ENCODE data around the gene LIPF. TPM values are rescaled to one million over a fixed set of nuclear protein-coding genes. Genes with fewer than 3 reads are reported as not detected.
"Not testable (repeated sequence)": the region's sequence is repeated elsewhere in the genome, so short reads cannot be mapped to it uniquely, and the experiment has no call there.

Gene LIPF
- total and polyA plus RNA-seq, 5 donors, result 0.57 TPM; not detected in 4

DNA sequence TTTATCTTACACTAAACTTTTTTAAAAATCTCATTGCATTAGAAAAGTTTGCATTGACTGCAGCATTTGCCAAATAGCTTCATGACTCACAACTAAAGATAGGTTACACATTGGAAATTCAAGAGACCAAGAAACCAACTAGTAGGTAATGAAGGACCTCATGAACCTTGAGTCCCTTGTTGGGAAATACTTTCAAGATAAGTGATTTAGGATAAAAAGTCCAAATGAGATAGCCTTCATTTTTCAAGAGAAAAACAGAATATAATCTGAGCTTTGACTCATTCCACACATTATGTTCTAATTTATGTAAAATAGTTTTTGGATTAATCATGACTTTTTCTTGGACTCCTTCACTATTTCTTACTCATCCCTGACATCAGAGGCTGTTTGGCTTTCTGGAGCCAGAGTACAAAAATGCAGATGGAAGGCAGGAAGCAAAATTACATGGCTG, 13.1 kb upstream of the LIPF start:
- intact Hi-C loops (cut with DNase I), result no loop called here
- H3K4me3 ChIP-seq (ENCODE audit: low read length), result no peak overlapping the region
- H3K27ac ChIP-seq (ENCODE audit: low read length), result no peak overlapping the region
- H3K9me3 ChIP-seq (ENCODE audit: control insufficient read depth, low read length), result no peaks in the 10 kb centered on the region
- no peaks in the 10 kb centered on the region for H3K4me1 ChIP-seq (ENCODE audit: control insufficient read depth, insufficient read depth, low read length)
- H3K27me3 ChIP-seq (ENCODE audit: control insufficient read depth, insufficient read depth), result no peaks in the 10 kb centered on the region
- ATAC-seq (no peak), DNase-seq (no peak)

- no peak for DNase-seq
- no peak for ATAC-seq
- Histone ChIP-seq H3K4me3 (ENCODE audit: low read length) (no peak overlapping the region), H3K9me3 (ENCODE audit: control insufficient read depth, low read length) (no peaks in the 10 kb centered on the region), H3K4me1 (ENCODE audit: control insufficient read depth, insufficient read depth, low read length) (no peaks in the 10 kb centered on the region), H3K27ac (ENCODE audit: low read length) (no peak overlapping the region), H3K27me3 (ENCODE audit: control insufficient read depth, insufficient read depth) (no peaks in the 10 kb centered on the region)
- 94% methylated on average over 2 of the region's 2 CpGs for WGBS
- intact Hi-C loops (cut with DNase I), result no loop called here
Observed at GRCh38 chr10:88652616-88653015, 11.6 kb upstream of the LIPF start.

GRCh38 chr10:88657901-88658300, 6.3 kb upstream of the LIPF start:
- intact Hi-C loops (cut with DNase I), result no loop called here
- ATAC-seq, result no peak
- Histone ChIP-seq H3K9me3 (ENCODE audit: control insufficient read depth, low read length) (no peaks in the 10 kb centered on the region), H3K27me3 (ENCODE audit: control insufficient read depth, insufficient read depth) (no peaks in the 10 kb centered on the region), H3K4me1 (ENCODE audit: control insufficient read depth, insufficient read depth, low read length) (no peaks in the 10 kb centered on the region), H3K27ac (ENCODE audit: low read length) (no peak overlapping the region), H3K4me3 (ENCODE audit: low read length) (no peak overlapping the region)
- no peak for DNase-seq
- WGBS, result 81% methylated on average over 1 of the region's 1 CpG

GRCh38 chr10:88659725-88660597, 4.3 kb upstream of the LIPF start:
- Histone ChIP-seq H3K9me3 (ENCODE audit: control insufficient read depth, low read length) (no peaks in the 10 kb centered on the region), H3K27ac (ENCODE audit: low read length) (no peak overlapping the region), H3K4me1 (ENCODE audit: control insufficient read depth, insufficient read depth, low read length) (no peaks in the 10 kb centered on the region), H3K27me3 (ENCODE audit: control insufficient read depth, insufficient read depth) (no peaks in the 10 kb centered on the region), H3K4me3 (ENCODE audit: low read length) (no peak overlapping the region)
- DNase-seq (no peak), ATAC-seq (no peak)
- intact Hi-C loops (cut with DNase I), result no loop called here
- WGBS, result 56% methylated on average over 3 of the region's 3 CpGs

DNA sequence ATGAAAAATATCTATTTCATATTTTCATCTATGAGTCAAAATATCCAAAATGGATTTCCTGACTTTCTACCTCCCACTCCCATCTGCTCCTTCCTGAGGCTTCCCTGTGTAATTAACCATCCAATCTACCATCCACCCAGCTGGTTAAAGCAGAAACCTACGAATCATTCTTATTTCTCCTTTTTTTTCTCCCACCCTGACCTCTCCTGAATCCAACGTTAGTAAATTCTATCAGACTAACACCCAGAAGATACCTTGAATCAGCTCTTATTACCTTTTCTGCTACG, 3.7 kb upstream of the LIPF start:
- Histone ChIP-seq H3K27ac (ENCODE audit: low read length) (no peak overlapping the region), H3K4me3 (ENCODE audit: low read length) (no peak overlapping the region), H3K4me1 (ENCODE audit: control insufficient read depth, insufficient read depth, low read length) (no peaks in the 10 kb centered on the region), H3K9me3 (ENCODE audit: control insufficient read depth, low read length) (no peaks in the 10 kb centered on the region), H3K27me3 (ENCODE audit: control insufficient read depth, insufficient read depth) (no peaks in the 10 kb centered on the region)
- no peak for ATAC-seq
- intact Hi-C loops (cut with DNase I), result no loop called here
- DNase-seq, result no peak
- 47% methylated on average over 3 of the region's 3 CpGs for WGBS

DNA sequence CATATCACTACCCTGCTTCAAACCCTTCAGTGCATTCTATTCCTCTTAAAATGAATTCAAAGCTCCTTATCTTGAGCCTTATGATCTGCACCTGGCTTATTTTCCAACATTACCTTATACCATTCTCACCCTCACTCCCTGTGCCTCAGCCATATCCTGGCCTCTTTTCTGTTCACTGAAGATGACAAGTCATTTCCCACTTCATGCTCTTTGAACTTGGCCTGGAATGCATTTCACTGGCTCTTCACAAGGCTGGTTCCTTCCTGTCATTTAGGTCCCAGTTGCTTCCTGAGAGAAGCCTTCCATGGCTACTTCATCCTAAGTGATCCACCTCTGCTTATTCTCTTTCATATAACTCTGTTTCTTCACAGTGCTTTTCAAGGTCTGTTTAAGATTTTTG, 3.2 kb upstream of the LIPF start:
- Histone ChIP-seq H3K27ac (ENCODE audit: low read length) (no peak overlapping the region), H3K9me3 (ENCODE audit: control insufficient read depth, low read length) (no peaks in the 10 kb centered on the region), H3K4me3 (ENCODE audit: low read length) (no peak overlapping the region), H3K27me3 (ENCODE audit: control insufficient read depth, insufficient read depth) (no peaks in the 10 kb centered on the region), H3K4me1 (ENCODE audit: control insufficient read depth, insufficient read depth, low read length) (no peaks in the 10 kb centered on the region)
- DNase-seq, result no peak
- ATAC-seq, result no peak
- intact Hi-C loops (cut with DNase I), result no loop called here

DNA sequence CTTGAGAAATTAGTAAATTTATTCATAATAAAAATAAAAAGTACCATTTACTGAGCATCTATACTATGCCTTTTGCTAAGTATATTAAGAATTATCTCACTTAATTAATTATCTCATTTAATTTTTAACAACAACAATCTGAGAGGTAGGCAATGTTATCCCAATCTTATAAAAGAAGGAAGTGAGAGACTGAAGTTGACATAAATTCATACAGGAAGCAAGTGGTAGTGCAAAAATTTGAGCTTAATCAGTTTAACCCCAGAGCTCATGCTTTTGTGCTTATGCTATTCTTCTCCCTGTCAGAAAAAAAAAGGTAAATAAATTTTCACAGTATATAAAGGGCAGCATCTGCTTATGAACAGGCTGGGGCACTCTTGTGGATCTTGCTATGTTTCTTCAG, 2.7 kb upstream of the LIPF start:
- ATAC-seq, result no peak
- H3K9me3 ChIP-seq (ENCODE audit: control insufficient read depth, low read length), result no peaks in the 10 kb centered on the region
- no peak for DNase-seq
- no peaks in the 10 kb centered on the region for H3K4me1 ChIP-seq (ENCODE audit: control insufficient read depth, insufficient read depth, low read length)
- intact Hi-C loops (cut with DNase I), result no loop called here
- no peak overlapping the region for H3K27ac ChIP-seq (ENCODE audit: low read length)
- no peak overlapping the region for H3K4me3 ChIP-seq (ENCODE audit: low read length)
- H3K27me3 ChIP-seq (ENCODE audit: control insufficient read depth, insufficient read depth), result no peaks in the 10 kb centered on the region

DNA sequence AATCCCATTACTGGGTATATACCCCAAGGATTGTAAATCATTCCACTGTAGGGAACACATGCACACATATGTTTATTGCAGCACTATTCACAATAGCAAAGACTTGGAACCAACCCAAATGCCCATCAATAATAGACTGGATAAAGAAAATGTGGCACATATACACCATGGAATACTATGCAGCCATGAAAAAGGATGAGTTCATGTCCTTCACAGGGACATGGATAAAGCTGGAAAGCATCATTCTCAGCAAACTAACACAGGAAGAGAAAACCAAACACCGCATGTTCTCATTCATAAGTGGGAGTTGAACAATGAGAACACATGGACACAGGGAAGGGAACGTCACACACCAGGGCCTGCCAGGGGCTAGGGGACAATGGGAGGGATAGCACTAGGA, 1.1 kb upstream of the LIPF start:
- H3K9me3 ChIP-seq (ENCODE audit: control insufficient read depth, low read length); H3K4me1 ChIP-seq (ENCODE audit: control insufficient read depth, insufficient read depth, low read length); H3K27ac ChIP-seq (ENCODE audit: low read length); H3K4me3 ChIP-seq (ENCODE audit: low read length); intact Hi-C loops (cut with DNase I); DNase-seq; ATAC-seq; H3K27me3 ChIP-seq (ENCODE audit: control insufficient read depth, insufficient read depth): not testable (repeated sequence)
- 90% methylated on average over 2 of the region's 2 CpGs for WGBS

GRCh38 chr10:88668465-88668864, 4.2 kb downstream of the LIPF start:
- Histone ChIP-seq H3K27me3 (ENCODE audit: control insufficient read depth, insufficient read depth) (no peaks in the 10 kb centered on the region), H3K4me1 (ENCODE audit: control insufficient read depth, insufficient read depth, low read length) (no peaks in the 10 kb centered on the region), H3K4me3 (ENCODE audit: low read length) (no peak overlapping the region), H3K27ac (ENCODE audit: low read length) (no peak overlapping the region), H3K9me3 (ENCODE audit: control insufficient read depth, low read length) (no peaks in the 10 kb centered on the region)
- ATAC-seq (no peak), DNase-seq (no peak)
- intact Hi-C loops (cut with DNase I), result no loop called here
- 76% methylated on average over 1 of the region's 1 CpG for WGBS

DNA sequence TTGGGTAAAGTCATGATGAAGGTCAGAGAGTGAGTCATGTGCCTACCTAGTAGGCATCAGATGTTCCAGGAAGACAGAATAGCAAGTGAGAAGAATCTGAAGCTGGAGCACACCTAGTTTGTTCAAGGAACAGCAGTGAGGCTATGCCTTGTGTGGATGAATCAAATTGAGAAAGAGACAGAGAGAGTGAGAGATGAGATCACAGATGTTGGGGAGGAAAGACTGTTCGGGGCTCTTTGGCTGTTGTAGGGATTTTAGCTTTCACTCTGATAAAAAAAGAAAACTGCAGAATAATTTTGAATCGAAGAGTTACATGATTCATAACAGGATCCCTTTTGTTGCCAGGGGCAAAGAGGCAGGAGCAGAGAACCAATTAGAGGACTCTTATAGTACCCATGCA, 6.3 kb downstream of the LIPF start:
- WGBS, result 65% methylated on average over 2 of the region's 2 CpGs
- Histone ChIP-seq H3K4me1 (ENCODE audit: control insufficient read depth, insufficient read depth, low read length) (no peaks in the 10 kb centered on the region), H3K9me3 (ENCODE audit: control insufficient read depth, low read length) (no peaks in the 10 kb centered on the region), H3K4me3 (ENCODE audit: low read length) (no peak overlapping the region), H3K27me3 (ENCODE audit: control insufficient read depth, insufficient read depth) (no peaks in the 10 kb centered on the region), H3K27ac (ENCODE audit: low read length) (no peak overlapping the region)
- ATAC-seq, result no peak
- DNase-seq, result no peak
- intact Hi-C loops (cut with DNase I), result no loop called here

DNA sequence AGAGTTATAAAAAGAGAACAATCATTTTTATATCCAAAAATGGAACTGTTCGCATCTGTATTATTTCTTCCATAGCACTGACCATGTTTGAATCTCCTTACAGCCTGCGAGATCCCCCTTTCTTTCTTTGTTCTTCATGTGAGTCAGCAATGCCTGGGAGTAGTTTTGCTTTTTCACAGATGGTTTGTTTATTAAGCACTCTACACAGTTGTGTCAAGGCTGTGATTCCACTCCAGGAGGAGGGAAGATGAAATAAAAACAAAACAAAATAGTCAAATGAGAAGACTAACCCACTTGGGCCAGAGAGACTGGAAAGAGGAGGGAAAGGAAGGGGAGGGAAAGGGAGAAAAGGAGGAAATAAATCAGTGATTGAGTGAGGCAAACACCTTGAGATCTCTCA, 7.8 kb downstream of the LIPF start:
- H3K27ac ChIP-seq (ENCODE audit: low read length), result no peak overlapping the region
- no peak overlapping the region for H3K4me3 ChIP-seq (ENCODE audit: low read length)
- H3K9me3 ChIP-seq (ENCODE audit: control insufficient read depth, low read length), result no peaks in the 10 kb centered on the region
- ATAC-seq (no peak), DNase-seq (no peak)
- intact Hi-C loops (cut with DNase I), result no loop called here
- no peaks in the 10 kb centered on the region for H3K4me1 ChIP-seq (ENCODE audit: control insufficient read depth, insufficient read depth, low read length)
- no peaks in the 10 kb centered on the region for H3K27me3 ChIP-seq (ENCODE audit: control insufficient read depth, insufficient read depth)
- WGBS, result 86% methylated on average over 2 of the region's 2 CpGs

Measured in right cardiac atrium (tissue), 5 donors.